ENCODE measurements around the gene SLC35B3. TPM values are rescaled to one million over a fixed set of nuclear protein-coding genes. Genes with fewer than 3 reads are reported as not detected.

The SLC35B3 gene
- total RNA-seq, 1 experiment from 2014 or later: 16.7 TPM

- in situ Hi-C loops (cut with HindIII; ENCODE audit: low pct_unique_long_range_greater_than_20kb, low sequenced_read_pairs): no loop called here
- POLR2A ChIA-PET: no interaction called here
Measured at GRCh38 chr6:8476656-8477055, 41.3 kb upstream of the SLC35B3 start.

GRCh38 chr6:8468552-8469356 lies 33.4 kb upstream of the SLC35B3 start:
- BruUV-seq (replicated peaks): no TSS peak
- intact Hi-C loops (cut with micrococcal nuclease; ENCODE audit: unreplicated experiment): no loop called here

More at GRCh38 chr6:8476656-8477055, 41.3 kb upstream of the SLC35B3 start:
- CTCF ChIA-PET: no interaction called here
- no TSS peak for BruUV-seq (replicated peaks)
- H3K27ac ChIP-seq (ENCODE audit: low read length): no peak overlapping the region
- no peaks in the 10 kb centered on the region for H3K9me3 ChIP-seq (ENCODE audit: control insufficient read depth, insufficient read depth, low read depth, low read length)
- no peaks in the 10 kb centered on the region for H3K36me3 ChIP-seq (ENCODE audit: control insufficient read depth, insufficient read depth, low read length)
- no peak for ATAC-seq
- H3K4me3 ChIP-seq (ENCODE audit: low read depth in 2 of 2, low read length in 2 of 2): no peak overlapping the region
- DNase-seq (ENCODE audit: low read depth, low spot score): no peak
- TF ChIP-seq, protein P1, sequence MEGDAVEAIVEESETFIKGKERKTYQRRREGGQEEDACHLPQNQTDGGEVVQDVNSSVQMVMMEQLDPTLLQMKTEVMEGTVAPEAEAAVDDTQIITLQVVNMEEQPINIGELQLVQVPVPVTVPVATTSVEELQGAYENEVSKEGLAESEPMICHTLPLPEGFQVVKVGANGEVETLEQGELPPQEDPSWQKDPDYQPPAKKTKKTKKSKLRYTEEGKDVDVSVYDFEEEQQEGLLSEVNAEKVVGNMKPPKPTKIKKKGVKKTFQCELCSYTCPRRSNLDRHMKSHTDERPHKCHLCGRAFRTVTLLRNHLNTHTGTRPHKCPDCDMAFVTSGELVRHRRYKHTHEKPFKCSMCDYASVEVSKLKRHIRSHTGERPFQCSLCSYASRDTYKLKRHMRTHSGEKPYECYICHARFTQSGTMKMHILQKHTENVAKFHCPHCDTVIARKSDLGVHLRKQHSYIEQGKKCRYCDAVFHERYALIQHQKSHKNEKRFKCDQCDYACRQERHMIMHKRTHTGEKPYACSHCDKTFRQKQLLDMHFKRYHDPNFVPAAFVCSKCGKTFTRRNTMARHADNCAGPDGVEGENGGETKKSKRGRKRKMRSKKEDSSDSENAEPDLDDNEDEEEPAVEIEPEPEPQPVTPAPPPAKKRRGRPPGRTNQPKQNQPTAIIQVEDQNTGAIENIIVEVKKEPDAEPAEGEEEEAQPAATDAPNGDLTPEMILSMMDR (IDR thresholded peaks at IDR 0.05): no peak
- TF ChIP-seq REST (IDR thresholded peaks at IDR 0.05; ENCODE audit: insufficient read depth in 1 of 2, low read depth in 2 of 2, low read length in 1 of 2) (no peak), POLR2AphosphoS5 (IDR thresholded peaks at IDR 0.05; ENCODE audit: low read depth, low read length) (no peak), TCF7L2 (IDR thresholded peaks at IDR 0.05; ENCODE audit: low read depth, low read length) (no peak), SIN3A (IDR thresholded peaks at IDR 0.05; ENCODE audit: borderline replicate concordance, insufficient read depth, low read depth, low read length) (no peak)
- H3K27me3 ChIP-seq (ENCODE audit: control insufficient read depth, insufficient read depth, low read length): no peaks in the 10 kb centered on the region
- intact Hi-C loops (cut with micrococcal nuclease; ENCODE audit: unreplicated experiment): no loop called here
- H3K4me1 ChIP-seq (ENCODE audit: control insufficient read depth, insufficient read depth, low read length): no peaks in the 10 kb centered on the region

More at GRCh38 chr6:8468552-8469356, 33.4 kb upstream of the SLC35B3 start:
- POLR2A ChIA-PET: no interaction called here
- Histone ChIP-seq H3K36me3 (ENCODE audit: control insufficient read depth, insufficient read depth, low read length) (no peaks in the 10 kb centered on the region), H3K9me3 (ENCODE audit: control insufficient read depth, insufficient read depth, low read depth, low read length) (no peaks in the 10 kb centered on the region), H3K4me3 (ENCODE audit: low read depth in 2 of 2, low read length in 2 of 2) (no peak overlapping the region), H3K4me1 (ENCODE audit: control insufficient read depth, insufficient read depth, low read length) (no peaks in the 10 kb centered on the region), H3K27me3 (ENCODE audit: control insufficient read depth, insufficient read depth, low read length) (no peaks in the 10 kb centered on the region), H3K27ac (ENCODE audit: low read length) (no peak overlapping the region)
- TF ChIP-seq TCF7L2 (IDR thresholded peaks at IDR 0.05; ENCODE audit: low read depth, low read length) (no peak), REST (IDR thresholded peaks at IDR 0.05; ENCODE audit: insufficient read depth in 1 of 2, low read depth in 2 of 2, low read length in 1 of 2) (no peak), POLR2AphosphoS5 (IDR thresholded peaks at IDR 0.05; ENCODE audit: low read depth, low read length) (no peak), SIN3A (IDR thresholded peaks at IDR 0.05; ENCODE audit: borderline replicate concordance, insufficient read depth, low read depth, low read length) (no peak)
- TF ChIP-seq, protein P1 (IDR thresholded peaks at IDR 0.05): no peak
- ATAC-seq: no peak
- CTCF ChIA-PET: no interaction called here
- in situ Hi-C loops (cut with HindIII; ENCODE audit: low pct_unique_long_range_greater_than_20kb, low sequenced_read_pairs): no loop called here
- no peak for DNase-seq (ENCODE audit: low read depth, low spot score)
